ENCODE results near the gene DPT. TPM values are rescaled to one million over a fixed set of nuclear protein-coding genes. Genes with fewer than 3 reads are reported as not detected.

DPT gene
- total and polyA plus RNA-seq, 8 donors: 0.46 to 28.6 (median 2.2) TPM

DNA sequence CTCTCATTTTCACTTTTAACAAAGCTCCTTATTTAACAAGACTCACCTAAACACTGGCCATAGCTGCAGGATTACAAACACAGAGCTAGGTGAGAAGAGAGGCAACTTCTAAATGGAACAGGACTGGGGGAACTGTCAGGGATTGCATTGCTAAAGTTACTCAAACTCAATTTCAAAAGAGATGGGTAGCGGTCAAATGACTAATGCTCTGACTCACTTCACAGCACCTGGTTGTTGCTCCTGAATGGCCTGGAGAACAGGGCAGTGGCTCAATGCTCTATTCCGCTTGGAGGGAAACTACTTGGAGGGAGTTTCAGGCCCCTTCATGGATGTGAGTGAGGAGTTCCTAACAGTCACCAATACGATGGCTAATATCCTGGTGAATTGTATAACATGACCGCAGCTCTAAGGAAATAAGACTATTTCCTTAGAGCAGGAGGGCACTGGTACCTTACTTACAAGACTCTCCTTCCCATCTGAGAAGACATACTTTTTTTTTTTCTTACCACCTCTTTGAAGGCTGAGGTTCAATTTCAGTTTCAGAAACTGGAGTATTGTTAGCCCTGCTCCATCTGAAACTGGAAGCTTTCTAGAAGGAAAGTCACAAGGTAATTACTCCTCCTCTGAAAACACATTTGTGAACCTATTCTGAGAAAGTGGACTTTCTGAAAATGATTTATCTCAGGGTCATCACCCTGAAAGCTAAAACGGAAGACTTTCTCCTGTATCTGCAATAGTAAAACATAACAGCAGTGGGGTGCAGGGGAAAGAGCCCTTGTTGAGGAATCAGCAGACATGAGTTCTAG, 9.5 kb downstream of the DPT start:
- TF ChIP-seq, protein P1, sequence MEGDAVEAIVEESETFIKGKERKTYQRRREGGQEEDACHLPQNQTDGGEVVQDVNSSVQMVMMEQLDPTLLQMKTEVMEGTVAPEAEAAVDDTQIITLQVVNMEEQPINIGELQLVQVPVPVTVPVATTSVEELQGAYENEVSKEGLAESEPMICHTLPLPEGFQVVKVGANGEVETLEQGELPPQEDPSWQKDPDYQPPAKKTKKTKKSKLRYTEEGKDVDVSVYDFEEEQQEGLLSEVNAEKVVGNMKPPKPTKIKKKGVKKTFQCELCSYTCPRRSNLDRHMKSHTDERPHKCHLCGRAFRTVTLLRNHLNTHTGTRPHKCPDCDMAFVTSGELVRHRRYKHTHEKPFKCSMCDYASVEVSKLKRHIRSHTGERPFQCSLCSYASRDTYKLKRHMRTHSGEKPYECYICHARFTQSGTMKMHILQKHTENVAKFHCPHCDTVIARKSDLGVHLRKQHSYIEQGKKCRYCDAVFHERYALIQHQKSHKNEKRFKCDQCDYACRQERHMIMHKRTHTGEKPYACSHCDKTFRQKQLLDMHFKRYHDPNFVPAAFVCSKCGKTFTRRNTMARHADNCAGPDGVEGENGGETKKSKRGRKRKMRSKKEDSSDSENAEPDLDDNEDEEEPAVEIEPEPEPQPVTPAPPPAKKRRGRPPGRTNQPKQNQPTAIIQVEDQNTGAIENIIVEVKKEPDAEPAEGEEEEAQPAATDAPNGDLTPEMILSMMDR (IDR thresholded peaks at IDR 0.05): no peak
- Histone ChIP-seq H3K27me3 (no peaks in the 10 kb centered on the region), H3K4me3 (no peak overlapping the region), H3K4me1 (no peaks in the 10 kb centered on the region), H3K27ac (no peak overlapping the region), H3K9me3 (no peaks in the 10 kb centered on the region), H3K36me3 (no peaks in the 10 kb centered on the region)
- DNase-seq: no peak
- intact Hi-C loops (cut with DNase I): no loop called here
- no peak for ATAC-seq

DNA sequence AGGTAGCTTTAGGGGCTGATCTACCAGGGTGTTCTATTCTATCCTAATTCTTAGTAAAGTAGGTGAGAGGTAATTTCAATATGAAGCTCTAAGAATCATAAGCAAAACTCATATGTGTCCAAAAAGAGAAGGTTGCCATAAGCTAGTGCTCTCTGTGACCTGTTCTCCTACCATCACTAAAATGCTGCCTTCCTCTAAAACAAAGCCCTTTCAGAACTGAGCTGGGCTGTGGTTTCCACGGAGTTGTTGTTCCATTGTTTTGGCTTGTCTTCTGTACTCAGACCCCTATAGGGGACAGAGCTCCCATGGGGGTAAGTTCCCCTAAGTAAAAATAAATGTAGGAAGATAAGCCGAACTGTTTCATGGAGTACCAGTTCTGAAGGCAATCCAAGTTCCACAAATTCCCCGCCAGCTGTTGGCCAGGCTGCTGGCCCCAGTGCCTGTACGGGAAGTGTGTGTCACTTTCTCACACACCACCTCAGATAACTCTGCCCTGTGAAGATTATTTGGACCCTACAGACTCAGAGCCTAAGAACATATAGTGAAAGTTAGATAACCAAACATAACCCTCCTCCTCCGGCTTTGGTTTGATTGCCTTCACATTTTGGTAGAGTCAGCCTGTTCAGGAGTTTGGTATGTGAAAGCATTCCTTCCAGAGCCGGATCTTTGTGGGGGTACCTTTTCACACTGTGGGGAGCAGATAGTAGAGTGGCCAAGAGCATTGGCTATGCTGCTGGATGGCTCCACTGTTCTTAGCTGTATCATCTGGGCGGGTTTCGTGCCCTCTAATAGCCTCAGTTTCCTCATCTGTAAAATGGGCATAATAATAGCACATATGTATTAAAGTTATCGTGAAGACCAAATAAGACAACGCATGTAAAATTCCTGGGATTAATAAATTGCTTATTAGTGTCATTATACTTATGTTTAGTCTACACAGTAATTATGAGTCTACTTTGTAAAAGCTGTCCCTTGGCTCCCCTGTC, 10.8 kb downstream of the DPT start:
- intact Hi-C loops (cut with DNase I): no loop called here
- Histone ChIP-seq H3K27ac (no peak overlapping the region), H3K36me3 (no peaks in the 10 kb centered on the region), H3K4me1 (no peaks in the 10 kb centered on the region), H3K9me3 (no peaks in the 10 kb centered on the region), H3K27me3 (no peaks in the 10 kb centered on the region), H3K4me3 (no peak overlapping the region)
- ATAC-seq (no peak), DNase-seq (no peak)
- TF ChIP-seq, protein P1 (IDR thresholded peaks at IDR 0.05): no peak

DNA sequence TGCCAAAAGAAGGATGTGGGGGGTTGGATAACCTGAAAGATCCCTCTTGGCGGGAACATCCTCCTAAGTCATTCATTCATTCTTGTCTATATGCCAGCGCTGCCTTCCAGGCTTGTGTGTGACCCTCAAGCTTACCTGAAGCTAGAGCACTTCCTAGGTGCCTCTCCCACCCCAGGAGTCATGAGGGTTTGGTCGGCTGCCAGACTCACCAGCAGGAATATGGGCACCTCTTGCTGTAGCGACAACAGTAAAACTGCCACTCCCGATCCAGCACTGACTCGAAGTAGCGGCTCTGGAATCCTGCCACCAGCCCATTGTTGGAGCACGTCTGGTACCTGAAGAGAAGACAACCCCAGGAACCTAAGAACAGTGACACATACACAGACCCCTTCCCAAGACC, 15.0 kb downstream of the DPT start:
- Histone ChIP-seq H3K4me1 (no peaks in the 10 kb centered on the region), H3K36me3 (no peaks in the 10 kb centered on the region), H3K9me3 (no peaks in the 10 kb centered on the region), H3K27ac (no peak overlapping the region), H3K4me3 (no peak overlapping the region), H3K27me3 (no peaks in the 10 kb centered on the region)
- DNase-seq: no peak
- intact Hi-C loops (cut with DNase I): no loop called here
- no peak for ATAC-seq
- TF ChIP-seq, protein P1 (IDR thresholded peaks at IDR 0.05): no peak

DNA sequence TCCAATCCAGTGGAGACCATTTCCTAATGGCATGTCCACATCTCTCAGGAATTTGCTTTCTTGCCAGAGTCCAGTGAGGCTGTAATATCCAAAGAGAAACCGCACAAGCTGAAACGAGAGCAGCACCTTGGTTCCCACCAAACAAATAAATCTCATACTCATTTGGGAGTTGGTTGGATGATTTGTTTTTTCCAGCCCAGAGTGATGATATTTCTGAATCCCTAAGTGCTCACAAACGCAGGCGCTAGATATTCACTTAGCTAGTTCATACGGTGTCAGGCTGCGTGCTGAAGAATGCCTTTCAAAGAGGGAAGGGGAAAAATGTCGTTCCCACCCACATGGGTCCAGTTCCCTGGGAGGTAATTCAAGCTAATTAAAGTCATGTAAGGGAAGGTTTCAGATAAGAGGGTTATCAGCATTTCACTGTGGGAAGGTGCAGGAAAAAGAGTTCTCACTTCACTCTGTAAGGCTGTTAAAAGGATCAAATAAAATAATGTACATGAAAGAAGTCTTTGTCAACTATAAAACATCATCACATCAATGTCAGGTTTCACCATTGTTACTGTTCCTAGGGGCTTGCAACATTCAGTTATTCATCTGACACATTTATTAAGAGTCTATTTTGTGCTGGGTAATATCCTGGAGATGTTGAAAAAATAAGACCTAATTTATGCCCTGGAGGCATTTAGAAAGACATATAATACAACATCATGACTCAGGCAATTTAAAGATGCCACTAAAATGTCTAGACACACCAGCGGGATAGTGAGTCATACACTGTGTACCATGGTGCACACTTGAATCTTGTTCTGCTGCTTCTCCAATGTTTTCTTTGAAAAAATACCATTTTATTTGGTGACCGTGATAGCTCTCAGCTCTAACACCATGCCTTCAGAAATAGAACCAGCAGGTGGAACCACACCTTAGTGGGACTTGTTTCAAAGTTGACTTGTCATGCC, 19.3 kb downstream of the DPT start:
- intact Hi-C loops (cut with DNase I): no loop called here
- Histone ChIP-seq H3K4me3 (no peak overlapping the region), H3K36me3 (no peaks in the 10 kb centered on the region), H3K4me1 (no peaks in the 10 kb centered on the region), H3K27me3 (no peaks in the 10 kb centered on the region), H3K9me3 (no peaks in the 10 kb centered on the region), H3K27ac (peak overlapping the region; percentile 4 to 37)
- TF ChIP-seq, protein P1 (IDR thresholded peaks at IDR 0.05): no peak
- DNase-seq (no peak), ATAC-seq (peak; percentile 67)
